Mucosa of descending colon (tissue), 3 donors: Measurements from ENCODE around the gene ANKK1. TPM values are rescaled to one million over a fixed set of nuclear protein-coding genes. Genes with fewer than 3 reads are reported as not detected.

ENCODE experiments used
- ATAC-seq: fragments of 200-7000 bp; cut with Tn5 transposase; one replicate; pipeline ENCODE4 v1.9.1; 2020; ENCODE audit warnings: mild to moderate bottlenecking, moderate library complexity
- DNase-seq, 3 donors: peaks; one replicate each; pipeline ENCODE4 v3.0.0-alpha.2; 2020
- H3K36me3 ChIP-seq: fragments of 200-600 bp; one replicate; pipeline ENCODE4 v1.8.0; 2021; ENCODE audit warnings: low read depth, mild to moderate bottlenecking
- H3K4me1 ChIP-seq: fragments of 200-600 bp; one replicate; pipeline ENCODE4 v1.8.0; 2021; ENCODE audit warnings: low read depth, mild to moderate bottlenecking
- H3K4me3 ChIP-seq: fragments of 200-600 bp; one replicate; pipeline ENCODE4 v1.8.0; 2021; ENCODE audit warnings: mild to moderate bottlenecking
- H3K9me3 ChIP-seq: fragments of 200-600 bp; one replicate; pipeline ENCODE4 v1.8.0; 2021; ENCODE audit warnings: mild to moderate bottlenecking
- intact Hi-C, 2 donors: fragments of 100-400 bp; cut with DNase I in 1 of 2; cut with micrococcal nuclease in 1 of 2; formaldehyde crosslinking; loops; one replicate each; pipeline versions ENCODE4 v1.11.0 to v1.11.1; 2022; cut with DNase I, micrococcal nuclease
- total RNA-seq, 3 donors: library from RNA; stranded (reverse); fragmentation: NEBNext Ultra II Directional in 2 of 3; extraction: Animal tissue kit (Norgen Biotek cat#: 25700) in 2 of 3; gene quantifications; one replicate each; pipeline versions ENCODE4 v1.2.1 to v1.2.4, GENCODE V29; 2021 to 2023
- TF ChIP-seq, protein P1 (sequence below): fragments of 200-600 bp; IDR thresholded peaks from one replicate; pipeline ENCODE4 v1.8.0; 2022; ENCODE audit warnings: antibody characterized with exemption, mild to moderate bottlenecking
- donor health status: DM: no; HTN: no; CAD: no; lungs with moderate emphysema.
- donor health status: DM: no; HTN: no; CAD: no.
- donor health status: DM: no; HTN: yes; CAD: no.

The ANKK1 gene
- total RNA-seq, 3 donors from 2014 or later: 0.19 to 0.28 (median 0.26) TPM

- TF ChIP-seq, protein P1, sequence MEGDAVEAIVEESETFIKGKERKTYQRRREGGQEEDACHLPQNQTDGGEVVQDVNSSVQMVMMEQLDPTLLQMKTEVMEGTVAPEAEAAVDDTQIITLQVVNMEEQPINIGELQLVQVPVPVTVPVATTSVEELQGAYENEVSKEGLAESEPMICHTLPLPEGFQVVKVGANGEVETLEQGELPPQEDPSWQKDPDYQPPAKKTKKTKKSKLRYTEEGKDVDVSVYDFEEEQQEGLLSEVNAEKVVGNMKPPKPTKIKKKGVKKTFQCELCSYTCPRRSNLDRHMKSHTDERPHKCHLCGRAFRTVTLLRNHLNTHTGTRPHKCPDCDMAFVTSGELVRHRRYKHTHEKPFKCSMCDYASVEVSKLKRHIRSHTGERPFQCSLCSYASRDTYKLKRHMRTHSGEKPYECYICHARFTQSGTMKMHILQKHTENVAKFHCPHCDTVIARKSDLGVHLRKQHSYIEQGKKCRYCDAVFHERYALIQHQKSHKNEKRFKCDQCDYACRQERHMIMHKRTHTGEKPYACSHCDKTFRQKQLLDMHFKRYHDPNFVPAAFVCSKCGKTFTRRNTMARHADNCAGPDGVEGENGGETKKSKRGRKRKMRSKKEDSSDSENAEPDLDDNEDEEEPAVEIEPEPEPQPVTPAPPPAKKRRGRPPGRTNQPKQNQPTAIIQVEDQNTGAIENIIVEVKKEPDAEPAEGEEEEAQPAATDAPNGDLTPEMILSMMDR: no peak
- no peak for DNase-seq
- Histone ChIP-seq H3K9me3 (no peaks in the 10 kb centered on the region), H3K4me3 (no peak overlapping the region), H3K36me3 (no peaks in the 10 kb centered on the region), H3K4me1 (no peaks in the 10 kb centered on the region)
- no peak for ATAC-seq
- intact Hi-C loops: no loop called here
Measured at GRCh38 chr11:113397821-113398220, 10.2 kb downstream of the ANKK1 start.

DNA sequence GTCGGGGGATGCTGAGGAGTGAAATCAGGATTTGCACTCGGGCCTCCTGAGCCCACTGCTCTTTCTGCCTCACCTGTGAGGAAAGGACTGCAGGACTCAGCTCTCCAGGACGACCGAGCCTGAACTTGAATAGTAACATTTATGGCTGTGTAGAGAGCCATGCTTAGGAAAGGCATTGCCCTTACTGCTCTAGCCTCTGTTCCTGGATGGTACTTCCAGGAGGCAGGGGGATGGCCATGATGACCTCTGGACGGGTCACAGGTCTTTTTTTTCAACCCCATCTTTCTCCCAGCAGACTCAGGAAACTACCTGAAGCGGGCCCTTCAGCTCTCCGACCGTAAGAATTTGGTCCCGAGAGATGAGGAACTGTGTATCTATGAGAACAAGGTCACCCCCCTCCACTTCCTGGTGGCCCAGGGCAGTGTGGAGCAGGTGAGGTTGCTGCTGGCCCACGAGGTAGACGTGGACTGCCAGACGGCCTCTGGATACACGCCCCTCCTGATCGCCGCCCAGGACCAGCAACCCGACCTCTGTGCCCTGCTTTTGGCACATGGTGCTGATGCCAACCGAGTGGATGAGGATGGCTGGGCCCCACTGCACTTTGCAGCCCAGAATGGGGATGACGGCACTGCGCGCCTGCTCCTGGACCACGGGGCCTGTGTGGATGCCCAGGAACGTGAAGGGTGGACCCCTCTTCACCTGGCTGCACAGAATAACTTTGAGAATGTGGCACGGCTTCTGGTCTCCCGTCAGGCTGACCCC lies 11.3 kb downstream of the ANKK1 start:
- intact Hi-C loops: no loop called here
- ATAC-seq: no peak
- H3K4me1 ChIP-seq: no peaks in the 10 kb centered on the region
- TF ChIP-seq, protein P1: no peak
- DNase-seq: no peak
- no peaks in the 10 kb centered on the region for H3K9me3 ChIP-seq
- no peak overlapping the region for H3K4me3 ChIP-seq
- no peaks in the 10 kb centered on the region for H3K36me3 ChIP-seq

- intact Hi-C loops: no loop called here
- ATAC-seq (no peak), DNase-seq (no peak)
- no peak overlapping the region for H3K4me3 ChIP-seq
- H3K9me3 ChIP-seq: no peaks in the 10 kb centered on the region
- TF ChIP-seq, protein P1: no peak
- H3K4me1 ChIP-seq: no peaks in the 10 kb centered on the region
- H3K36me3 ChIP-seq: no peaks in the 10 kb centered on the region
Measured at GRCh38 chr11:113400631-113401230, 13.2 kb downstream of the ANKK1 start.

DNA sequence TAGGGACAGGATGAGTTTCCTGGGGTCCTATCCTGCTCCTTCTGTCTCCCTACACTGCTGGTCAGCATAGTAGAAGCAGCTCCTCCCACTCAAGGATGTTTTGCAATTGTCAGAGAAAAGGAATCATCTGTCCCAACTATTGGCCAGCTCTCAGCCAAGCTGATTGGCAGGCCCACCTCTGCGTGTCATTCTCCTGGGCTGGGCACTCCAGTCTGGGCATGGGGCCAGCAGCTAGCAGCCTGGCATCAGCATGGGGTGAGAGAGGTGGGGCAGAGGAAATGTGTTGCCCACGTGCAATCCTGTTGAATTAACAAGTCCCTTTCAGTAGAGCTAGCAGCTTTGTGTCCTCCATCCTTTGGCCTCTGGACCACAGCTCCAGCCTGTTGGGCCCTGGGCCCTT lies 14.1 kb downstream of the ANKK1 start:
- H3K36me3 ChIP-seq: no peaks in the 10 kb centered on the region
- TF ChIP-seq, protein P1: no peak
- DNase-seq: peak; percentile 70 to 83 (median 72)
- H3K9me3 ChIP-seq: no peaks in the 10 kb centered on the region
- H3K4me1 ChIP-seq: no peaks in the 10 kb centered on the region
- intact Hi-C loops: no loop called here
- peak; percentile 90 for ATAC-seq
- no peak overlapping the region for H3K4me3 ChIP-seq

GRCh38 chr11:113404859-113405430 lies 17.4 kb downstream of the ANKK1 start:
- no peak for ATAC-seq

More at GRCh38 chr11:113404859-113405430, 17.4 kb downstream of the ANKK1 start:
- no peaks in the 10 kb centered on the region for H3K36me3 ChIP-seq
- intact Hi-C loops: no loop called here
- TF ChIP-seq, protein P1: no peak
- H3K4me1 ChIP-seq: no peaks in the 10 kb centered on the region
- no peak for DNase-seq
- H3K4me3 ChIP-seq: no peak overlapping the region
- no peaks in the 10 kb centered on the region for H3K9me3 ChIP-seq
